PC-3 (cell line): ENCODE measurements around the gene SAPCD1.

Experiments
- CTCF ChIP-seq: fragments of 300-600 bp; sonication (generic); conservative IDR thresholded peaks from 2 replicates; pipeline ENCODE4 v1.5.1; 2017; ENCODE audit warnings: antibody characterized with exemption, low read depth, mild to moderate bottlenecking, low read length
- EZH2 ChIP-seq: fragments of 300-600 bp; sonication (generic); IDR thresholded peaks from one replicate; pipeline ENCODE4 v1.6.1; 2017; ENCODE audit warnings: antibody characterized with exemption, mild to moderate bottlenecking, low read length; ENCODE audit not compliant: unreplicated experiment
- EZH2phosphoT487 ChIP-seq: fragments of 300-600 bp; sonication (generic); IDR thresholded peaks from 2 replicates; pipeline ENCODE4 v1.6.1; 2018; ENCODE audit warnings: mild to moderate bottlenecking, antibody characterized with exemption, low read length, borderline replicate concordance

GRCh38 chr6:31728767-31729514, 33.5 kb upstream of the SAPCD1 start, which contains the start of gene DDAH2:
- TF ChIP-seq EZH2 (no peak), CTCF (no peak; the same call in 1 of the 2 replicates), EZH2phosphoT487 (no peak)
